ENCODE results near the gene RPS19.

- no peak for TF ChIP-seq RAD21 (IDR thresholded peaks at IDR 0.05; ENCODE audit: low read depth)
- TF ChIP-seq POLR2A (IDR thresholded peaks at IDR 0.05; ENCODE audit: borderline replicate concordance, extremely low read depth, insufficient read depth, insufficient read length) = no peak
- TF ChIP-seq, protein P1, sequence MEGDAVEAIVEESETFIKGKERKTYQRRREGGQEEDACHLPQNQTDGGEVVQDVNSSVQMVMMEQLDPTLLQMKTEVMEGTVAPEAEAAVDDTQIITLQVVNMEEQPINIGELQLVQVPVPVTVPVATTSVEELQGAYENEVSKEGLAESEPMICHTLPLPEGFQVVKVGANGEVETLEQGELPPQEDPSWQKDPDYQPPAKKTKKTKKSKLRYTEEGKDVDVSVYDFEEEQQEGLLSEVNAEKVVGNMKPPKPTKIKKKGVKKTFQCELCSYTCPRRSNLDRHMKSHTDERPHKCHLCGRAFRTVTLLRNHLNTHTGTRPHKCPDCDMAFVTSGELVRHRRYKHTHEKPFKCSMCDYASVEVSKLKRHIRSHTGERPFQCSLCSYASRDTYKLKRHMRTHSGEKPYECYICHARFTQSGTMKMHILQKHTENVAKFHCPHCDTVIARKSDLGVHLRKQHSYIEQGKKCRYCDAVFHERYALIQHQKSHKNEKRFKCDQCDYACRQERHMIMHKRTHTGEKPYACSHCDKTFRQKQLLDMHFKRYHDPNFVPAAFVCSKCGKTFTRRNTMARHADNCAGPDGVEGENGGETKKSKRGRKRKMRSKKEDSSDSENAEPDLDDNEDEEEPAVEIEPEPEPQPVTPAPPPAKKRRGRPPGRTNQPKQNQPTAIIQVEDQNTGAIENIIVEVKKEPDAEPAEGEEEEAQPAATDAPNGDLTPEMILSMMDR (IDR thresholded peaks at IDR 0.05 in 2 of 3, conservative IDR thresholded peaks at IDR 0.05 in 1 of 3; ENCODE audit: borderline replicate concordance in 1 of 3, insufficient read depth in 1 of 3, low read depth in 2 of 3, low read length in 2 of 3) = no peak
- no peak for TF ChIP-seq EZH2 (IDR thresholded peaks at IDR 0.05)
- no peak for TF ChIP-seq REST (IDR thresholded peaks at IDR 0.05; ENCODE audit: low read depth)
- no peak for TF ChIP-seq YY1 (IDR thresholded peaks at IDR 0.05; ENCODE audit: extremely low read depth, insufficient replicate concordance, low read depth, low read length)
- no peak for TF ChIP-seq POLR2AphosphoS5 (IDR thresholded peaks at IDR 0.05; ENCODE audit: low read depth, low read length)
These were observed 58.7 kb downstream of the RPS19 start for GRCh38 chr19:41918653-41919244.

Data from HCT116 (cell line).